PC-9 (cell line): ENCODE data around the gene LRIG2.
A peak's percentile ranks its signal among the peaks of the same experiment; 100 is the strongest.

Experiments
- EZH2 ChIP-seq: fragments of 200-600 bp; sonication (generic); IDR thresholded peaks from 2 replicates; pipeline ENCODE4 v1.8.0; 2017; ENCODE audit warnings: antibody characterized with exemption, low read depth
- TF ChIP-seq, protein P1 (sequence below): fragments of 200-600 bp; sonication (generic); conservative IDR thresholded peaks from 2 replicates; pipeline ENCODE4 v1.6.1; 2017; ENCODE audit warnings: mixed run types, antibody characterized with exemption, mild to moderate bottlenecking, moderate library complexity

DNA sequence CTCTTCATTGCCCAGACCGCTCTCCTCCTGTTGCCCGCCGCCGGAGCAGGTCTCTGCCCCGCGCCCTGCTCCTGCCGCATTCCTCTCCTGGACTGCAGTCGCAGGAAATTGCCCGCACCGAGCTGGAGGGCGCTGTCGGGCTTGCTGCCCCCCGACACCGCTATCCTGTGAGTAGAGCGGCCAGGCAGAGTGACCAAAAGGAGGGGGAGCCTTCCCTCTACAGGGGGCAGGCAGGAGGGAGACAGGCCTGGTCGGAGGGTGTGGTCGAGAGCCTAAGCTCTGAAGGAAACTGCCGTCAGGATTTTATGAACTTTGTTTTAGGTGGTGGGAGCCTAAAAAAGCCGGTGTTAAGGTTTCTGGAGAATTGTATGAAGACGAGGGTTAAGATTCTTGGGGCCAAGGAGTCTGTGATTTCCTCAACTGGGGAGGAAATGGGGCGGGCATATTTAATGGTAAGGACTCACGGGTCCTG, 517 bp downstream of the LRIG2 start:
- TF ChIP-seq, protein P1, sequence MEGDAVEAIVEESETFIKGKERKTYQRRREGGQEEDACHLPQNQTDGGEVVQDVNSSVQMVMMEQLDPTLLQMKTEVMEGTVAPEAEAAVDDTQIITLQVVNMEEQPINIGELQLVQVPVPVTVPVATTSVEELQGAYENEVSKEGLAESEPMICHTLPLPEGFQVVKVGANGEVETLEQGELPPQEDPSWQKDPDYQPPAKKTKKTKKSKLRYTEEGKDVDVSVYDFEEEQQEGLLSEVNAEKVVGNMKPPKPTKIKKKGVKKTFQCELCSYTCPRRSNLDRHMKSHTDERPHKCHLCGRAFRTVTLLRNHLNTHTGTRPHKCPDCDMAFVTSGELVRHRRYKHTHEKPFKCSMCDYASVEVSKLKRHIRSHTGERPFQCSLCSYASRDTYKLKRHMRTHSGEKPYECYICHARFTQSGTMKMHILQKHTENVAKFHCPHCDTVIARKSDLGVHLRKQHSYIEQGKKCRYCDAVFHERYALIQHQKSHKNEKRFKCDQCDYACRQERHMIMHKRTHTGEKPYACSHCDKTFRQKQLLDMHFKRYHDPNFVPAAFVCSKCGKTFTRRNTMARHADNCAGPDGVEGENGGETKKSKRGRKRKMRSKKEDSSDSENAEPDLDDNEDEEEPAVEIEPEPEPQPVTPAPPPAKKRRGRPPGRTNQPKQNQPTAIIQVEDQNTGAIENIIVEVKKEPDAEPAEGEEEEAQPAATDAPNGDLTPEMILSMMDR: peak; percentile 65
- TF ChIP-seq EZH2: no peak
